DND-41 (cell line): ENCODE data around the gene CSRNP2.
"Not testable (repeated sequence)": the region's sequence is repeated elsewhere in the genome, so short reads cannot be mapped to it uniquely, and the experiment has no call there.

Experiments
- ATAC-seq: fragments of 200-7000 bp; cut with Tn5 transposase; 3 replicates; pipeline ENCODE4 v1.9.1; 2021; ENCODE audit warnings: low read depth; ENCODE audit not compliant: insufficient read depth
- DNase-seq: peaks from one replicate; pipeline ENCODE4 v3.0.0-alpha.2; 2020
- H2AFZ ChIP-seq: 2 replicates; pipeline ENCODE4 v1.6.0; 2012; ENCODE audit warnings: low read depth, low read length
- H3K27ac ChIP-seq: 2 replicates; pipeline ENCODE4 v1.5.1; 2012; ENCODE audit warnings: low read length, inconsistent platforms
- H3K27me3 ChIP-seq: fragments of 200-600 bp; sonication (generic); 2 replicates; pipeline ENCODE4 v1.6.0; 2012; ENCODE audit warnings: low read length, mild to moderate bottlenecking, inconsistent platforms; ENCODE audit not compliant: insufficient read depth, poor library complexity
- H3K36me3 ChIP-seq: 2 replicates; pipeline ENCODE4 v1.5.1; 2012; ENCODE audit warnings: low read length, inconsistent platforms; ENCODE audit not compliant: insufficient read depth
- H3K4me1 ChIP-seq: 2 replicates; pipeline ENCODE4 v1.5.1; 2012; ENCODE audit warnings: mild to moderate bottlenecking, low read length; ENCODE audit not compliant: insufficient read depth
- H3K4me2 ChIP-seq: 2 replicates; pipeline ENCODE4 v1.6.0; 2012; ENCODE audit warnings: mild to moderate bottlenecking, moderate library complexity, low read length, inconsistent platforms; ENCODE audit not compliant: insufficient read depth
- H3K4me3 ChIP-seq, 2 experiments: fragments of 200-600 bp in 1 of 2; shearing (Covaris generic) in 1 of 2; 2 replicates each; pipeline ENCODE4 v1.5.1; 2012 to 2016; ENCODE audit warnings: inconsistent platforms in 2 of 2, low read length in 2 of 2, mild to moderate bottlenecking in 2 of 2, low read depth in 1 of 2, moderate library complexity in 1 of 2
- H3K79me2 ChIP-seq: 2 replicates; pipeline ENCODE4 v1.6.0; 2012; ENCODE audit warnings: low read length, inconsistent platforms; ENCODE audit not compliant: insufficient read depth
- H3K9ac ChIP-seq: 2 replicates; pipeline ENCODE4 v1.6.0; 2012; ENCODE audit warnings: low read depth, mild to moderate bottlenecking, inconsistent platforms, low read length, moderate library complexity
- H3K9me3 ChIP-seq: 2 replicates; pipeline ENCODE4 v1.5.1; 2012; ENCODE audit warnings: low read length, moderate library complexity, mild to moderate bottlenecking, inconsistent platforms; ENCODE audit not compliant: insufficient read depth, severe bottlenecking
- H4K20me1 ChIP-seq: 2 replicates; pipeline ENCODE4 v1.6.0; 2012; ENCODE audit warnings: low read length; ENCODE audit not compliant: insufficient read depth
- CTCF ChIP-seq: IDR thresholded peaks from 2 replicates; pipeline ENCODE4 v1.5.1; 2012; ENCODE audit warnings: borderline replicate concordance, low read length, moderate library complexity, mild to moderate bottlenecking; ENCODE audit not compliant: poor library complexity, severe bottlenecking; ENCODE audit errors: extremely low read depth
- EZH2 ChIP-seq: IDR thresholded peaks from 3 replicates; pipeline ENCODE4 v1.6.1; 2012; ENCODE audit warnings: borderline replicate concordance, low read depth, mild to moderate bottlenecking, moderate library complexity, low read length, inconsistent platforms; ENCODE audit not compliant: severe bottlenecking

CSRNP2 gene

GRCh38 chr12:51080136-51080535 is 3.3 kb downstream of the CSRNP2 start:
- ATAC-seq (no peak), DNase-seq (no peak)
- Histone ChIP-seq H3K36me3 (peaks cover 4% of the 10 kb centered on the region; the same call in 1 of the 2 replicates), H3K4me3 (no peak overlapping the region), H2AFZ (no peak overlapping the region), H3K9me3 (no peaks in the 10 kb centered on the region), H3K4me2 (no peak overlapping the region), H3K4me1 (peaks cover 51% of the 10 kb centered on the region), H3K27ac (no peak overlapping the region), H4K20me1 (peaks cover 20% of the 10 kb centered on the region; the same call in 1 of the 2 replicates), H3K79me2 (peaks cover 60% of the 10 kb centered on the region), H3K27me3 (no peaks in the 10 kb centered on the region), H3K9ac (no peak overlapping the region)
- no peak for TF ChIP-seq EZH2
- TF ChIP-seq CTCF: no peak

GRCh38 chr12:51078866-51079265 is 4.5 kb downstream of the CSRNP2 start:
- H4K20me1 ChIP-seq: peaks cover 23% of the 10 kb centered on the region; the same call in 1 of the 2 replicates
- not testable (repeated sequence) for DNase-seq

GRCh38 chr12:51078346-51078745 is 5.0 kb downstream of the CSRNP2 start:
- H4K20me1 ChIP-seq: peaks cover 23% of the 10 kb centered on the region; the same call in 1 of the 2 replicates
- H3K9ac ChIP-seq: not testable (repeated sequence)
- H3K79me2 ChIP-seq: peaks cover 60% of the 10 kb centered on the region

More at GRCh38 chr12:51078866-51079265, 4.5 kb downstream of the CSRNP2 start:
- H3K4me1 ChIP-seq: peaks cover 52% of the 10 kb centered on the region
- ATAC-seq, H3K4me3 ChIP-seq, H3K9me3 ChIP-seq, H3K9ac ChIP-seq, H3K27me3 ChIP-seq, H3K27ac ChIP-seq, H3K4me2 ChIP-seq, H2AFZ ChIP-seq: not testable (repeated sequence)
- peaks cover 11% of the 10 kb centered on the region for H3K36me3 ChIP-seq
- peaks cover 60% of the 10 kb centered on the region for H3K79me2 ChIP-seq

GRCh38 chr12:51077930-51078329 is 5.5 kb downstream of the CSRNP2 start:
- H3K9ac ChIP-seq: no peak overlapping the region

More at GRCh38 chr12:51078346-51078745, 5.0 kb downstream of the CSRNP2 start:
- not testable (repeated sequence) for H2AFZ ChIP-seq, H3K9me3 ChIP-seq, H3K4me2 ChIP-seq, DNase-seq, ATAC-seq, H3K4me3 ChIP-seq, H3K27ac ChIP-seq, H3K27me3 ChIP-seq
- Histone ChIP-seq H3K36me3 (peaks cover 16% of the 10 kb centered on the region), H3K4me1 (peaks cover 49% of the 10 kb centered on the region)

More at GRCh38 chr12:51077930-51078329, 5.5 kb downstream of the CSRNP2 start:
- ATAC-seq: no peak
- peaks cover 21% of the 10 kb centered on the region for H3K36me3 ChIP-seq
- peaks cover 48% of the 10 kb centered on the region for H3K4me1 ChIP-seq
- no peaks in the 10 kb centered on the region for H3K27me3 ChIP-seq
- peaks cover 23% of the 10 kb centered on the region; the same call in 1 of the 2 replicates for H4K20me1 ChIP-seq
- DNase-seq: no peak
- H2AFZ ChIP-seq: no peak overlapping the region
- no peak for TF ChIP-seq CTCF
- H3K27ac ChIP-seq: 0 out of 2 replicates have a peak overlapping the region, but pooled peaks have one; percentile 19
- peaks cover 57% of the 10 kb centered on the region for H3K79me2 ChIP-seq
- H3K4me2 ChIP-seq: no peak overlapping the region
- H3K4me3 ChIP-seq: no peak overlapping the region
- no peaks in the 10 kb centered on the region for H3K9me3 ChIP-seq
